Measurements from ENCODE around the gene USP9Y.

USP9Y gene

DNA sequence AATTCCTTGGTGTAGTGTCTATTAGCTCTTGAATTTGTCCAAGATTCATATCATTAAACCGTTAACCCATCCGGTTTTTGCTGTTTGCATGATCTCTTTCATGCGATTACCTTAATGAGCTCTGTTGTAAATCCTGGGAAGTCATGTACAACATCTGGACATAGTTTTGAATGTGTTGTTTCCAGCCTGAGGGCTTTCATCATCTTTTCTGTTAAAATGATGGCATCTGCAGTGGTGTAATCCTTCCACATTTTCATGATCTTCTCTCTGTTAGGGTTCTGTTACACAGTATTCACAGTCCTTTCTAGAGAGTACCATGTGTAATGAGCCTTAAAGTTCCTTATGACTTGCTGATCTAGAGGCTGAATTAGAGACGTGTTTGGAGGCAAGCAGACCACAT lies 64.9 kb downstream of the USP9Y start:
- in situ Hi-C loops (cut with MboI; ENCODE audit: low sequenced_read_pairs) = no loop called here

DNA sequence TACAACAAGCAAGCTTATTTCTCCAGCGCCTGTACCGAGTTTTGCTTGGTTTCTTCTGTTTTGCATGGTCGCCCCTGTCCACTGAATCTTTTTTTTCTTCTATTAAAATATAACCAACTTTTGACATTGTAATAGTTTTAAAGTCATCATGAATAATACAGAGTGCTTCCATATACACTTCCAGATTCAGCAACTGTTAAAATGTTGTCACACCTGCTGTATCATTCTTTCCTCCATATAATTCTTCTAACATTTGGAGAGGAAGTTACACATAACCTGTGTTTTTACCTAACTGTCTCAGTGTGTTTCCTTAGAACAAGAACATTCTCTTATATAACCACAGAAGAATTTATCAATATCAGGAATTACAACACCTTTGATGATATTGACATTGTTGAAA lies 83.5 kb downstream of the USP9Y start:
- in situ Hi-C loops (cut with MboI; ENCODE audit: low sequenced_read_pairs) = no loop called here

GRCh38 chrY:12793999-12794398 lies 93.0 kb downstream of the USP9Y start:
- in situ Hi-C loops (cut with MboI; ENCODE audit: low sequenced_read_pairs) = no loop called here

DNA sequence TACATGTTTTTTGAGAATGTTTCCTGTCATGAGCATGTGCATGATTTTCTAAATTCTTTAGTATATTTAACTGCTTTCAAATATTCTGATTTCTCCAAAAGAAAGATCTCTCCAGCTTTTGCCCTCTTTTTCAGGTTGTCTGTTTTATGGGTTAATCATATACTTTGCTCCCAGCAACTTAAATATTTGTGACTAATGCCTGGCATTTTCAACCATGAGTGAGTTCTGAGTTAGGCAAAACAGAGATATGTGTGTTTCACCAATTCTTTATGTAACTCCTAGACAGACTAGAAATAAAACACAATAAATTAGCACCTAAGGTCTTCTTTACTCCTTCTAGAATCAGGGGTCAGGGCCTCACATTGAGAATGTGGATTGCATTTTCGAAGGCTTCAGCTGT lies 107.0 kb downstream of the USP9Y start:
- in situ Hi-C loops (cut with MboI; ENCODE audit: low sequenced_read_pairs) = no loop called here

DNA sequence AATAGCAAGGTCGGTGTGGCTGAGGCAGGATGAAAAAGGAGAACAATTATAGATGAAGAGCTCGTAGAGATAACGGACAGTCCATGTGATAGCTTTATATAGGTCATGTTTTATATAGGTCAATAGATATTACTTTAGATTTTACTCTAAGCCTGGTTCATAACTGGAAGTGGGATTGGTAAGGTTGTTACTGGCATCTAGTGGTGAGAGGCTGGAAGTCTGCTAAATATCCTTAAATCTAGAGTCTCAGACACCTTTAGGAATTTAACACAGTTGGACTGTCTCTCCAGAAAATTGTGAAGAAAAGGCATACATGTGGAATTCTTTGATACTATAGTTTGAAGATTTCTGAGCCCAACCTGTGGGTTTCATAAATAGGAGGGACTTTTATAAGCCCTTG lies 108.0 kb downstream of the USP9Y start:
- in situ Hi-C loops (cut with MboI; ENCODE audit: low sequenced_read_pairs) = no loop called here

DNA sequence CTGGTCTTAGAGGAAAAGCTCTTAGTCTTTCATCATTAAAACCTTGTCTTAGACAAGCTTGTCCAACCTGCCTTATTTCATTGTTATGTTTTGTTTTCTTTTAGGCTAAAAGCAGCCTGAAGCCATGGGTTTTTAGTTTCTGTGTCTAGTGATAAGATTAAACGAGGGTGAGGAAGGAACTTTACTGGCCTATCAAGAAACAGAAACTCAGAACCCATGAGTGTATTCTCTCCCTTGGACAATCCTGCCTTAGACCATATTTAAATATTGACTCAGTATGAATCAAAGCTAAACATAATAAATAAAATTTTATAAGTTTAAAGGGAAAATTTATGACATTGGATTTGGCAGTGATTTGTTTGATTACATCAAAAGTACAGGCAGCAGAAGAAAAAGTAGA lies 122.4 kb downstream of the USP9Y start:
- in situ Hi-C loops (cut with MboI; ENCODE audit: low sequenced_read_pairs) = no loop called here

DNA sequence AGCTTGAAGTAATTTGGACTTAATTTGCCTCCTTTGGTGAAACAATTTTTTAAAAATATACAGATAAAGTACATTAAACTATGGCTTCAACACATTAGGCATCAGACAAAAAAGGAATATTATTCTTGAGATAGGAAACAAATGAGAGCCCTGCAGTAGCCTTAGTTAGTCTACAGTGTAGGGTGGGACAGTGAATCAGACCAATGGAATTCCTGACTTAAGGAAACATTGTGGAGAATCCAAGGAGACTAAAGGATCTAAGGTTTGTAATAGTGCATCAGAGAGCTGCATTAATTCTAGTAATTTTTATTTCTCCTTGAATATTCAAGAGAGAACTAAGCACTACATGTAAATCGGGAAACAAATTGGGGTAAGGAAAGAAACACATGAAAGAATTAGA lies 125.8 kb downstream of the USP9Y start:
- in situ Hi-C loops (cut with MboI; ENCODE audit: low sequenced_read_pairs) = no loop called here

GRCh38 chrY:12833284-12833683 lies 132.3 kb downstream of the USP9Y start:
- in situ Hi-C loops (cut with MboI; ENCODE audit: low sequenced_read_pairs) = no loop called here

DNA sequence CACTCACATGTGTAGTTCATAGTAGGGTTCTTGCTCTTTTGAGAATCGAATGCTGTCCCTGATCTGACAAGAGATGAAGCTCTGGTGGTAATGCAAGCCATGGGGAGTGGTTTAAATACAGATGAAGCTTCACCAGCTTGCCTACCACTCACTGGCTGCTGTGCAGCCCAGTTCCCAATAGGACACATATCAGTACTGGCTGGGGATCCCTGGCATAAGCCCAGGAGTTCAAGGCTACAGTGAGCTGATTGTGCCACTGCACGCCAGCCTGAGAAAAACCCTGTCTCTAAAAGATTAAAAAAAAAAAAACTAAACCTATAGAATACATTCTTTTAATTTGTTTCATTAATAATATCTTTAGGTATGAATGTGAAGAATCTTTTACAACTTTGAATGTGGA lies 136.5 kb downstream of the USP9Y start:
- in situ Hi-C loops (cut with MboI; ENCODE audit: low sequenced_read_pairs) = no loop called here

GRCh38 chrY:12841368-12841767 lies 140.3 kb downstream of the USP9Y start:
- in situ Hi-C loops (cut with MboI; ENCODE audit: low sequenced_read_pairs) = no loop called here

GRCh38 chrY:12846793-12847192 lies 145.8 kb downstream of the USP9Y start:
- in situ Hi-C loops (cut with MboI; ENCODE audit: low sequenced_read_pairs) = no loop called here

DNA sequence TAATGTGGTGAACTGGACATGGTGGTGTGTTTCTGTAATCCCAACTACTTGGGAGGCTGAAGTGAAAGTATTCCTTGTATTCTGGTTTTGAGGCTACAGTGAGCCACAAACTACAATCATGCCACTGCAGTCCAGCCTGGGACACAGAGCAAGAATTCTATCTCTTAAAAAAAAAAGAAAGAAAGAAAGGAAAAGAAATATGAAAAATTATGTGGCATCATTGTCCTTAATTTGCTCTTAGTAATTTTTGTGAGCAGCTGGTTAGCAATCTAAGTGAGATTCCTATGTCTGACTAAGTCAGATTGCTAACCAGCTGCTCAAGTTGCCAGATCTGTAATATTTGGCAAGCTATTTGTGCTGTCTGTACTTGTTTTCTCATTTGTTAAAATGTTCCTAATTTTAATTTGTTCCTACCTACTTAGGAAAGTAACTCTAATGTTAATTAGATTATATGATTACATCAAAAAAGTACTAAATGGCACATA lies 154.8 kb downstream of the USP9Y start:
- in situ Hi-C loops (cut with MboI; ENCODE audit: low sequenced_read_pairs) = no loop called here

DNA sequence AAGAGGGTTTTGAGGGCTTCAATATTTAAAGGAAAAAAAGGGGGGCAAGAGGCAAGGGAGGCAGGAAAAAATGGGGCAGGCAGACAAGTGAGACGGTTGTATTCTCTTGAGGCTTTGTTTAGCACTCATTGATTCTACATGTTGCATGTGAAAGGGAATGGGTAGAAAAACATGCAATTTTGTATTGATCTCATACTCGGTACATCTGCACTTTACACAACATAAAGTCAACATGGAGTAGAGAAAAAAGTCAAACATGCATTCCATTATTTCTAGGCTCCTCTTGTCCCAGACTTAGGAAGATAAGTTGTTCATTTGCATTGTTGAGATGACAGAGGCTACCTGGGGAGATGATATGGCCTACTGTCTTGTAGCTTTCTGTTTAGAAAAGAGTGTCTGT lies 166.9 kb downstream of the USP9Y start:
- in situ Hi-C loops (cut with MboI; ENCODE audit: low sequenced_read_pairs) = no loop called here

- in situ Hi-C loops (cut with MboI; ENCODE audit: low sequenced_read_pairs) = no loop called here
Measured at GRCh38 chrY:12896973-12897372, 195.9 kb downstream of the USP9Y start.

- in situ Hi-C loops (cut with MboI; ENCODE audit: low sequenced_read_pairs) = no loop called here
Measured at GRCh38 chrY:12898604-12899003, 197.6 kb downstream of the USP9Y start.

DNA sequence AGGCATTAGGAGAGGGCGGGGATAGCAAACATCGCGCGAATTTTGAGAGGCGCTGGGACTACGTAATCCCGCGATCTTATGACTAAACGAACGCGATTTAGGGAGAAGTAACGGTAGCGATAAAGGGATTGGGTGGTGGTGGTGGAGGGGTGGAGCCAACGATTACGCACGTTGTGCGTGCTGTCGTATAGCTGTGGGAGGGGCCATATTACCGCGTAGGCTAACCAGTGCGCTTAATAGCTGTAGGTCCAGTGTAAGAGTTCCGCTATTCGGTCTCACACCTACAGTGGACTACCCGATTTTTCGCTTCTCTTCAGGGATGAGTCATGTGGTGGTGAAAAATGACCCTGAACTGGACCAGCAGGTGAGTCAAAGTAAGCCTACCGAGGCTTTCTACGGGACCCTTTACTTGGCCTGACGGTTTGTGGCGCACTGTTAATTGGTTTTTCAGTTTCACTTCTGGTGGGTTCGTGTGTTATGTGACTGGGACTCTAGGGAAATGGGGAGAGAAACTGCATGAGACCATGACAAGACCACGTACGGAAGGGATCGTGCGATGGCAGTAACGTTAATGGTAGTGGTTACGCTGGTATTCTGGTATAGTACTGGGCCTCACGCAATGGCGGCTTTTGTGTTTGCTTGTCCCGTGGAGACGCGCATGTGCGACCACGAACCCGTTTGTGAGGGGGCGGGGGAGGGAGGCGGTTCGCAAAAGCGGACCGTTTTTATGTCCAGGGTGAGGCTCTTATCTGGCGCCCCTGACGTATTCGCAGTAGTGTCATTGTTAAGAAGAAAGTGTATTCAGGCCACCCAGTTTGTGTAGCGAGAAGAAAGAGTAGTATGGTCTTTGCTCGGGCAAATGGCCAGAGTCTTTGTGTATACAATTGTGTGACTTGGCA lies 203.8 kb downstream of the USP9Y start, which contains the start of gene DDX3Y:
DDX3Y (plus strand) TSS at position 251 of the 899 bp plus-strand sequence; CDS start at position 320, 69 bp downstream.
- in situ Hi-C loops (cut with MboI; ENCODE audit: low sequenced_read_pairs) = no loop called here

- in situ Hi-C loops (cut with MboI; ENCODE audit: low sequenced_read_pairs) = no loop called here
Measured at GRCh38 chrY:12905517-12905872, 204.5 kb downstream of the USP9Y start.

DNA sequence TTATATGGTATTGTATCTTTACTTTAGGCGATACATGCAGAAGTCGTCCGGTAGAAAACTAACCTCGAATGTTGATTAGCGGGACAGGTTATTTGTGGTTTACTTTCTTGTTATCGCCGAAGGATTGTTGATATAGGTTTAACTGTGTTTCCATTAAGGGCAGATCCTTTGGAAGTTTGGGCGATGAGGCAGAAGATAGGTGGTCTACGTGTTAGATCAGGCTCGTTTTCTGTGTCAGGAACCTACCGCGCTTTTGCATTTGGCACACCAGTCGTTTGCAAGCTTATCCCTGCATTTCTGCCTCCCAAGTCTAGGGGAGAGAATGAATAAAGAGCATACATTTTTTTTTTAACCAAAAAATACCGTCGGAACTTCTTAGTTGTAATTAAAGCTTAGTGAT lies 204.9 kb downstream of the USP9Y start:
- in situ Hi-C loops (cut with MboI; ENCODE audit: low sequenced_read_pairs) = no loop called here
